Endothelial cell (in vitro differentiated cells): ENCODE measurements around the gene CACNA2D3. TPM values are rescaled to one million over a fixed set of nuclear protein-coding genes. Genes with fewer than 3 reads are reported as not detected.

Source experiments
- DNase-seq: peaks from one replicate; pipeline ENCODE4 v3.0.0; 2021; ENCODE audit warnings: low spot score
- H3K27ac Mint-ChIP-seq: one replicate; pipeline ENCODE4 v1.8.0; 2021; ENCODE audit warnings: mixed read lengths, inconsistent platforms; ENCODE audit not compliant: unreplicated experiment
- H3K27me3 Mint-ChIP-seq: one replicate; pipeline ENCODE4 v1.8.0; 2021; ENCODE audit warnings: mild to moderate bottlenecking, moderate library complexity, mixed read lengths, inconsistent platforms; ENCODE audit not compliant: unreplicated experiment
- H3K36me3 Mint-ChIP-seq: one replicate; pipeline ENCODE4 v1.8.0; 2021; ENCODE audit warnings: mild to moderate bottlenecking, low read depth, mixed read lengths, inconsistent platforms; ENCODE audit not compliant: unreplicated experiment
- H3K4me1 Mint-ChIP-seq: one replicate; pipeline ENCODE4 v1.8.0; 2021; ENCODE audit warnings: mild to moderate bottlenecking, mixed read lengths, inconsistent platforms; ENCODE audit not compliant: unreplicated experiment
- H3K4me3 Mint-ChIP-seq: one replicate; pipeline ENCODE4 v1.8.0; 2021; ENCODE audit warnings: mild to moderate bottlenecking, mixed read lengths, inconsistent platforms; ENCODE audit not compliant: unreplicated experiment
- H3K9me3 Mint-ChIP-seq: one replicate; pipeline ENCODE4 v1.8.0; 2021; ENCODE audit warnings: mixed read lengths, inconsistent platforms; ENCODE audit not compliant: unreplicated experiment
- total RNA-seq: library from RNA; stranded (reverse); fragmentation: NEBNext Ultra II Directional; extraction: Animal tissue kit (Norgen Biotek cat#: 25700); gene quantifications from one replicate; pipeline ENCODE4 v1.2.1, GENCODE V29; 2021; ENCODE audit not compliant: unreplicated experiment
- TF ChIP-seq, protein P1 (sequence below): fragments of 200-600 bp; sonication (generic); IDR thresholded peaks from one replicate; pipeline ENCODE4 v1.5.0; 2021; ENCODE audit warnings: antibody characterized with exemption; ENCODE audit not compliant: unreplicated experiment

Gene CACNA2D3
- total RNA-seq, 1 donor from 2014 or later, result 0.46 TPM

GRCh38 chr3:54563501-54564200, 441.3 kb downstream of the CACNA2D3 start:
- H3K9me3 Mint-ChIP-seq, result no peaks in the 10 kb centered on the region
- H3K27me3 Mint-ChIP-seq, result no peaks in the 10 kb centered on the region
- no peak overlapping the region for H3K27ac Mint-ChIP-seq
- no peaks in the 10 kb centered on the region for H3K4me1 Mint-ChIP-seq
- H3K36me3 Mint-ChIP-seq, result no peaks in the 10 kb centered on the region
- no peak for DNase-seq
- TF ChIP-seq, protein P1, sequence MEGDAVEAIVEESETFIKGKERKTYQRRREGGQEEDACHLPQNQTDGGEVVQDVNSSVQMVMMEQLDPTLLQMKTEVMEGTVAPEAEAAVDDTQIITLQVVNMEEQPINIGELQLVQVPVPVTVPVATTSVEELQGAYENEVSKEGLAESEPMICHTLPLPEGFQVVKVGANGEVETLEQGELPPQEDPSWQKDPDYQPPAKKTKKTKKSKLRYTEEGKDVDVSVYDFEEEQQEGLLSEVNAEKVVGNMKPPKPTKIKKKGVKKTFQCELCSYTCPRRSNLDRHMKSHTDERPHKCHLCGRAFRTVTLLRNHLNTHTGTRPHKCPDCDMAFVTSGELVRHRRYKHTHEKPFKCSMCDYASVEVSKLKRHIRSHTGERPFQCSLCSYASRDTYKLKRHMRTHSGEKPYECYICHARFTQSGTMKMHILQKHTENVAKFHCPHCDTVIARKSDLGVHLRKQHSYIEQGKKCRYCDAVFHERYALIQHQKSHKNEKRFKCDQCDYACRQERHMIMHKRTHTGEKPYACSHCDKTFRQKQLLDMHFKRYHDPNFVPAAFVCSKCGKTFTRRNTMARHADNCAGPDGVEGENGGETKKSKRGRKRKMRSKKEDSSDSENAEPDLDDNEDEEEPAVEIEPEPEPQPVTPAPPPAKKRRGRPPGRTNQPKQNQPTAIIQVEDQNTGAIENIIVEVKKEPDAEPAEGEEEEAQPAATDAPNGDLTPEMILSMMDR, result no peak
- no peak overlapping the region for H3K4me3 Mint-ChIP-seq

DNA sequence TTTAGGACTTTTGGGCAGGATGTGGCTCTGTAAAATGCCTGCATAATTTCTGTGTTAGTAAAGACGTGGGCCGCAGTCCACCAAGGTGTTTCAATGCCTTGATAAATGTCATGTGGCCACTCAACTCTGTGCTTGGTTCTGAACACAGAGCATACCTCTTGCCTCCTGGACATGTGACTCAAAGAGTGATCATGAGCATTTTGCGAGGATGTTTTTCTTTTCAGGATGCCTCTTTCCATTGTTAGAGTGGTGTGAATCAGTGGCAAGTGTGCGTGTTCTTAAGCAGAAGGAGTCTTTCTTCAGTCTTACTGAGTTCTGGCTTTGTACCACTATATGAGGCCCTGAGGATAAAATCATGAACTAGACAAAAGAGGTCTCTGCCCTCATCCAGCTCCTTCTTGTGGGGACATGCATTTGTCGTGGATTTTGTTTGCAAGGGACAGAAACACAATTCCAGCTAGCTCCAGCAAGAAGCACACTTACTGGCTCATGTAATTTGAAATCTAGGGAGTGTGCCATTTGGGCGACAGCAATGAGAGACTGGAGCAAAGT, 442.1 kb downstream of the CACNA2D3 start:
- Mint-ChIP-seq H3K9me3 (no peaks in the 10 kb centered on the region), H3K36me3 (no peaks in the 10 kb centered on the region), H3K27ac (no peak overlapping the region), H3K4me3 (no peak overlapping the region), H3K27me3 (no peaks in the 10 kb centered on the region), H3K4me1 (no peaks in the 10 kb centered on the region)
- no peak for DNase-seq
- TF ChIP-seq, protein P1, result no peak

DNA sequence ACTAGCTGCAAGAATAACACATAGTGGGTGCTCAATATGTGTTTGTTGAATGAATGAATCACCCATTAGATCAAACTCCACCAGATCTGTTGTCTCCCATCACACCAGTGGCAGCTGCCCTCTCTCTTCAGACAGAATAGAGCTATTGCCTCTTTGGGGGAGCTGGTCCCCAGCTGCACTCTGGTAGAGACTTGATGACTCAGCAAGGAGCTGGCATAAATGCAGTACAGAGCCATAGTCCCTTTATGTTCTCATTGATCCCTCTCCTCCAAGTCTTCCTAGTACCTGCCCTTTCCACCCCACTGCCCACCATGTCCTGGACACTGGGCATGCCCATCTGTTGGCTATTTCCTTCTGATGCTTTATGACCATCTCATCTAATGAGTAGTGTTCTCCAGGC, 443.6 kb downstream of the CACNA2D3 start:
- TF ChIP-seq, protein P1, result no peak
- Mint-ChIP-seq H3K36me3 (no peaks in the 10 kb centered on the region), H3K4me3 (no peak overlapping the region), H3K9me3 (no peaks in the 10 kb centered on the region), H3K4me1 (no peaks in the 10 kb centered on the region), H3K27me3 (no peaks in the 10 kb centered on the region), H3K27ac (no peak overlapping the region)
- DNase-seq, result no peak

DNA sequence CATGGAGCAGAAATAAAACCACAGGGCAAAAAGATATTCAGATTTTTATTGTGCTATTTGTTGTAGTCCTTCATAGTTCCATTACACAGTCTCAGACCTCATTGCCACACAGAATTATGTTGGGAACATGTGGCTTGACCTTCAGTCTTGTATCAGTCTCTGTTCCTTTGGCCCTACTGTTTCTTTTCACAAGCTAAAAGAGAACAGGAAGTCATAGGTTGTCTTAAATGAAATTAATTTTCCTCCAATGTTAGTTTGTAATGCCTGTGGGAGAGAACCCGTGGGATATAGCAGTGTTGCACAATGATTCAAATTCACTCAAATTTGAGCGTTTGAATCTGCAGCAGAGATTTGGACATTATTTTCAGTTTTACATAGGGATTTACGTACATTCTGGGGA, 445.6 kb downstream of the CACNA2D3 start:
- Mint-ChIP-seq H3K4me1 (no peaks in the 10 kb centered on the region), H3K36me3 (no peaks in the 10 kb centered on the region), H3K9me3 (no peaks in the 10 kb centered on the region), H3K27ac (no peak overlapping the region), H3K27me3 (no peaks in the 10 kb centered on the region), H3K4me3 (no peak overlapping the region)
- TF ChIP-seq, protein P1, result no peak
- DNase-seq, result no peak

DNA sequence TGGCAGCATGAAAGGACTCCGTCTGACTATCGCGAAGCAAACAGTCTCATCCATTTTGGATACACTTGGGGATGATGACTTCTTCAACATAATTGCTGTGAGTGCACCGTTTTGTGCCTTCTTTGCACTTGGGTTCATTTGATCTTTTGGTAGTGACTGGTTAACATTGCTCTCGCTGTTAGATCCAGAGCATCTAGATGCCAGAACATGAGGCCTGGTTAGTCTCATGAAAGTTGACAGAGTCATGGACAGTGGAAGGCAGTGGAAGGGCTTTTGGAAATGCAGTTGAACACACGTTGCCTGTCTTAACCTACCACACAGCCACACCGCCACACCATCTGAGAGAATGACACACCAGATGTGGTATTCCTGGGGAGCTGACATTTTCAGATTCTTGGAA, 447.7 kb downstream of the CACNA2D3 start:
- no peak for DNase-seq
- H3K27me3 Mint-ChIP-seq, result no peaks in the 10 kb centered on the region
- H3K27ac Mint-ChIP-seq, result no peak overlapping the region
- no peaks in the 10 kb centered on the region for H3K36me3 Mint-ChIP-seq
- H3K4me1 Mint-ChIP-seq, result peaks cover 9% of the 10 kb centered on the region
- no peak overlapping the region for H3K4me3 Mint-ChIP-seq
- no peaks in the 10 kb centered on the region for H3K9me3 Mint-ChIP-seq
- TF ChIP-seq, protein P1, result no peak
